Endothelial cell of umbilical vein (primary cell): Measurements from ENCODE around the gene SEC22C. TPM values are rescaled to one million over a fixed set of nuclear protein-coding genes. Genes with fewer than 3 reads are reported as not detected.
A peak's percentile ranks its signal among the peaks of the same experiment; 100 is the strongest.

ENCODE experiments used
- BruUV-seq: library from RNA; stranded (reverse); fragments of 400-500 nt; replicated peaks from 2 replicates; lab custom pipeline; 2021; lab: Mats Ljungman, UMichigan
- CTCF ChIA-PET: fragments of 300-600, 350-600 bp; sonication (Branson Sonifier 250); formaldehyde crosslinking; loops from one replicate; lab custom pipeline; 2021; ENCODE audit warnings: antibody characterized with exemption, inconsistent platforms; lab: Charles Lee
- POLR2A ChIA-PET: fragments of 300-600, 350-600 bp; sonication (Branson Sonifier 250); formaldehyde crosslinking; loops from one replicate; lab custom pipeline; 2021; ENCODE audit warnings: antibody characterized with exemption, inconsistent platforms; lab: Charles Lee
- DNase-seq: peaks from one replicate; pipeline ENCODE4 v3.0.0-alpha.2; 2011; ENCODE audit warnings: low read depth, low spot score
- FAIRE-seq: peaks from 2 replicates; lab custom pipeline; 2011; peaks lifted over from hg19 to GRCh38; lab: Jason Lieb, UNC
- H2AFZ ChIP-seq: 2 replicates; pipeline ENCODE4 v1.6.0; 2012; ENCODE audit warnings: low read depth, low read length, control low read depth, inconsistent platforms
- H3K27ac ChIP-seq: 2 replicates; pipeline ENCODE4 v1.5.1; 2011; ENCODE audit warnings: low read depth, mild to moderate bottlenecking, control low read depth, low read length, moderate library complexity; ENCODE audit not compliant: insufficient read depth
- H3K27me3 ChIP-seq, 2 experiments: 2 replicates each; pipeline versions ENCODE4 v1.6.0 to v1.6.1; 2011; ENCODE audit warnings: low read length in 2 of 2, mixed read lengths in 1 of 2; ENCODE audit not compliant: control insufficient read depth in 2 of 2, insufficient read depth in 2 of 2
- H3K36me3 ChIP-seq, 2 experiments: 2 replicates in 1 of 2; 3 replicates in 1 of 2; pipeline ENCODE4 v1.5.1; 2011; ENCODE audit warnings: low read length in 2 of 2, mild to moderate bottlenecking in 1 of 2, moderate library complexity in 1 of 2; ENCODE audit not compliant: control insufficient read depth in 2 of 2, insufficient read depth in 2 of 2; ENCODE audit errors: extremely low read depth in 1 of 2
- H3K4me1 ChIP-seq: 3 replicates; pipeline ENCODE4 v1.5.1; 2011; ENCODE audit warnings: mild to moderate bottlenecking, low read length; ENCODE audit not compliant: control insufficient read depth, insufficient read depth; ENCODE audit errors: extremely low read depth
- H3K4me2 ChIP-seq: 2 replicates; pipeline ENCODE4 v1.6.1; 2011; ENCODE audit warnings: low read length, control low read depth, mixed read lengths; ENCODE audit not compliant: insufficient read depth
- H3K4me3 ChIP-seq, 3 experiments: fragments of 200-600 bp in 1 of 3; sonication (generic), shearing (Covaris generic) in 1 of 3; replicated peaks in 1 of 3; 2 replicates each; pipeline ENCODE4 v1.5.1; 2011 to 2016; ENCODE audit warnings: control low read depth in 3 of 3, low read length in 3 of 3, mild to moderate bottlenecking in 2 of 3, inconsistent platforms in 1 of 3, low read depth in 1 of 3, moderate library complexity in 1 of 3; ENCODE audit not compliant: insufficient read depth in 1 of 3
- H3K79me2 ChIP-seq: 2 replicates; pipeline ENCODE4 v1.6.0; 2012; ENCODE audit warnings: low read length, inconsistent platforms; ENCODE audit not compliant: control insufficient read depth, insufficient read depth
- H3K9ac ChIP-seq: replicated peaks from 2 replicates; pipeline ENCODE3; 2011; ENCODE audit warnings: low read length, control low read depth; ENCODE audit not compliant: insufficient read depth; ENCODE audit errors: extremely low read depth
- H3K9me1 ChIP-seq: replicated peaks from 3 replicates; pipeline ENCODE4 v1.6.0; 2011; ENCODE audit warnings: mild to moderate bottlenecking, low read length; ENCODE audit not compliant: control insufficient read depth, insufficient read depth; ENCODE audit errors: extremely low read depth
- H3K9me3 ChIP-seq: replicated peaks from 2 replicates; pipeline ENCODE4 v1.5.1; 2012; ENCODE audit warnings: low read length, inconsistent platforms; ENCODE audit not compliant: control insufficient read depth, insufficient read depth
- H4K20me1 ChIP-seq: replicated peaks from 2 replicates; pipeline ENCODE3; 2011; ENCODE audit warnings: mild to moderate bottlenecking, low read length; ENCODE audit not compliant: control insufficient read depth, insufficient read depth; ENCODE audit errors: extremely low read depth
- CTCF ChIP-seq, 2 donors: IDR thresholded peaks; 1 replicate in 1 of 2; 2 replicates in 1 of 2; pipeline ENCODE4 v1.5.1; 2011; ENCODE audit warnings: low read length in 2 of 2, mild to moderate bottlenecking in 2 of 2, moderate library complexity in 2 of 2, control low read depth in 1 of 2, inconsistent platforms in 1 of 2, low read depth in 1 of 2; ENCODE audit not compliant: insufficient read depth in 1 of 2; ENCODE audit errors: extremely low read depth in 1 of 2
- EZH2 ChIP-seq: IDR thresholded peaks from 2 replicates; pipeline ENCODE4 v1.6.1; 2012; ENCODE audit warnings: borderline replicate concordance, low read depth, mild to moderate bottlenecking, moderate library complexity, low read length, inconsistent platforms; ENCODE audit not compliant: severe bottlenecking
- FOS ChIP-seq: IDR thresholded peaks from 2 replicates; pipeline ENCODE4 v1.6.1; 2011; ENCODE audit warnings: mild to moderate bottlenecking, low read length, moderate library complexity, borderline replicate concordance; ENCODE audit not compliant: insufficient read depth
- GATA2 ChIP-seq: IDR thresholded peaks from 2 replicates; pipeline ENCODE4 v1.7.0; 2011; ENCODE audit warnings: low read depth, mild to moderate bottlenecking, moderate library complexity, mixed read lengths, low read length; ENCODE audit not compliant: insufficient read length, insufficient read depth
- JUN ChIP-seq: IDR thresholded peaks from 2 replicates; pipeline ENCODE4 v1.6.1; 2011; ENCODE audit warnings: borderline replicate concordance, low read depth; ENCODE audit not compliant: insufficient read length, insufficient read depth
- MAX ChIP-seq: IDR thresholded peaks from 2 replicates; pipeline ENCODE4 v1.6.1; 2011; ENCODE audit not compliant: insufficient read depth, insufficient read length
- MYC ChIP-seq: IDR thresholded peaks from one replicate; pipeline ENCODE4 v1.6.1; 2011; ENCODE audit warnings: mild to moderate bottlenecking, low read depth, low read length
- POLR2A ChIP-seq: IDR thresholded peaks from 2 replicates; pipeline ENCODE4 v1.6.1; 2012; ENCODE audit warnings: low read depth, mild to moderate bottlenecking, control low read depth, low read length
- POLR2AphosphoS5 ChIP-seq: IDR thresholded peaks from 2 replicates; pipeline ENCODE4 v1.6.1; 2012; ENCODE audit warnings: low read depth, mild to moderate bottlenecking, control low read depth, low read length, moderate library complexity; ENCODE audit not compliant: insufficient read depth
- dilution Hi-C: fragments of 300-500 bp; cut with MboI; formaldehyde crosslinking; loops from one replicate; pipeline ENCODE4 v1.15.0; 2019; ENCODE audit warnings: low sequenced_read_pairs; ENCODE audit not compliant: extremely low pct_ligation_motif_present
- intact Hi-C: fragments of 100-400 bp; cut with micrococcal nuclease; formaldehyde crosslinking; loops from one replicate; pipeline ENCODE4 v1.10.0; 2022
- polyA plus RNA-seq, 4 experiments: library from polyadenylated mRNA; depleted of rRNA in 3 of 4; stranded (reverse) in 3 of 4; unstranded in 1 of 4; fragments of >200 nt; gene quantifications; 2 replicates each; pipeline versions ENCODE4 v1.2.1 to v1.2.3, GENCODE V29; 2011 to 2012; ENCODE audit warnings: missing spikeins in 1 of 4
- total RNA-seq: library from RNA; stranded (reverse); gene quantifications from 2 replicates; pipeline ENCODE4 v1.2.3, GENCODE V29; 2021

SEC22C gene
- total and polyA plus RNA-seq, 2 donors (not counting 3 experiments of a cell fraction or from before 2014, with no cell fraction given), result 43.9 to 61.9 TPM

GRCh38 chr3:42605546-42606173, 23.9 kb upstream of the SEC22C start:
- POLR2A ChIA-PET, result no interaction called here
- no peak for FAIRE-seq
- H3K27ac ChIP-seq, result no peak overlapping the region
- peaks cover 2 to 3% of the 10 kb centered on the region in 2 experiments for H3K36me3 ChIP-seq
- no peak overlapping the region for H2AFZ ChIP-seq
- peaks cover 96% of the 10 kb centered on the region for H3K79me2 ChIP-seq
- no peak overlapping the region for H3K9ac ChIP-seq
- no TSS peak for BruUV-seq
- peaks cover 2% of the 10 kb centered on the region for H4K20me1 ChIP-seq
- H3K27me3 ChIP-seq, result no peaks in the 10 kb centered on the region
- H3K4me2 ChIP-seq, result no peak overlapping the region
- CTCF ChIA-PET, result interaction anchor here (0.6 to 2.0 kb wide), 4 partner anchors 8 to 15 kb away, joined by 3 to 9 read pairs (median 6); partner anchors contain the start of gene SS18L2
- H3K4me1 ChIP-seq, result peaks cover 13% of the 10 kb centered on the region
- peak; percentile 66 for DNase-seq
- H3K4me3 ChIP-seq, result no peak overlapping the region
- no peaks in the 10 kb centered on the region for H3K9me1 ChIP-seq
- peak; percentile 30 for TF ChIP-seq FOS
- no peak for TF ChIP-seq MYC
- dilution Hi-C loops (no loop called here), intact Hi-C loops (no loop called here)
- no peaks in the 10 kb centered on the region for H3K9me3 ChIP-seq

- H3K4me3 ChIP-seq, result no peak overlapping the region
- dilution Hi-C loops, result no loop called here
- CTCF ChIA-PET, result interaction anchor here (1.0 to 3.8 kb wide), 3 partner anchors 10 to 50 kb away, joined by 3 to 28 read pairs (median 4); no protein-coding TSS in a partner anchor
- no peak for TF ChIP-seq CTCF (IDR thresholded peaks at IDR 0.05; ENCODE audit: extremely low read depth in 1 of 2, insufficient read depth in 1 of 2, low read depth in 1 of 2, low read length in 2 of 2)
- TF ChIP-seq JUN, result no peak
- no peak for TF ChIP-seq FOS
- no peak for TF ChIP-seq POLR2A
- no peak for TF ChIP-seq GATA2
- TF ChIP-seq EZH2, result no peak
- TF ChIP-seq MAX, result no peak
- TF ChIP-seq POLR2AphosphoS5, result no peak
- TF ChIP-seq MYC, result no peak
- no peaks in the 10 kb centered on the region for H3K9me3 ChIP-seq
- no peak overlapping the region for H3K4me2 ChIP-seq
- H2AFZ ChIP-seq, result no peak overlapping the region
- intact Hi-C loops, result loop anchor here (1.0 kb wide), 1 partner anchor 8 kb away; no protein-coding TSS in a partner anchor
- H4K20me1 ChIP-seq, result no peaks in the 10 kb centered on the region
- no peak for DNase-seq
- no peak overlapping the region for H3K27ac ChIP-seq
- H3K79me2 ChIP-seq, result peaks cover 69% of the 10 kb centered on the region
- peaks cover 9% of the 10 kb centered on the region for H3K4me1 ChIP-seq
- peaks cover 0 to 2% of the 10 kb centered on the region in 2 experiments for H3K36me3 ChIP-seq
- BruUV-seq, result no TSS peak
- no peaks in the 10 kb centered on the region for H3K27me3 ChIP-seq
- no peak overlapping the region for H3K9ac ChIP-seq
- FAIRE-seq, result no peak
- POLR2A ChIA-PET, result no interaction called here
- H3K9me1 ChIP-seq, result no peaks in the 10 kb centered on the region
Measured at GRCh38 chr3:42602961-42603360, 21.2 kb upstream of the SEC22C start.
